Endothelial cell of umbilical vein (primary cell): ENCODE data around the gene DAAM1. TPM values are rescaled to one million over a fixed set of nuclear protein-coding genes. Genes with fewer than 3 reads are reported as not detected.

Experiments used
- BruUV-seq: library from RNA; stranded (reverse); fragments of 400-500 nt; replicated peaks from 2 replicates; lab custom pipeline; 2021; lab: Mats Ljungman, UMichigan
- CTCF ChIA-PET: fragments of 300-600, 350-600 bp; sonication (Branson Sonifier 250); formaldehyde crosslinking; loops from one replicate; lab custom pipeline; 2021; ENCODE audit warnings: antibody characterized with exemption, inconsistent platforms; lab: Charles Lee
- POLR2A ChIA-PET: fragments of 300-600, 350-600 bp; sonication (Branson Sonifier 250); formaldehyde crosslinking; loops from one replicate; lab custom pipeline; 2021; ENCODE audit warnings: antibody characterized with exemption, inconsistent platforms; lab: Charles Lee
- DNase-seq: peaks from one replicate; pipeline ENCODE4 v3.0.0-alpha.2; 2011; ENCODE audit warnings: low read depth, low spot score
- FAIRE-seq: peaks from 2 replicates; lab custom pipeline; 2011; peaks lifted over from hg19 to GRCh38; lab: Jason Lieb, UNC
- H2AFZ ChIP-seq: 2 replicates; pipeline ENCODE4 v1.6.0; 2012; ENCODE audit warnings: low read depth, low read length, control low read depth, inconsistent platforms
- H3K27ac ChIP-seq: 2 replicates; pipeline ENCODE4 v1.5.1; 2011; ENCODE audit warnings: low read depth, mild to moderate bottlenecking, control low read depth, low read length, moderate library complexity; ENCODE audit not compliant: insufficient read depth
- H3K27me3 ChIP-seq, 2 experiments: 2 replicates each; pipeline versions ENCODE4 v1.6.0 to v1.6.1; 2011; ENCODE audit warnings: low read length in 2 of 2, mixed read lengths in 1 of 2; ENCODE audit not compliant: control insufficient read depth in 2 of 2, insufficient read depth in 2 of 2
- H3K36me3 ChIP-seq, 2 experiments: 2 replicates in 1 of 2; 3 replicates in 1 of 2; pipeline ENCODE4 v1.5.1; 2011; ENCODE audit warnings: low read length in 2 of 2, mild to moderate bottlenecking in 1 of 2, moderate library complexity in 1 of 2; ENCODE audit not compliant: control insufficient read depth in 2 of 2, insufficient read depth in 2 of 2; ENCODE audit errors: extremely low read depth in 1 of 2
- H3K4me1 ChIP-seq: 3 replicates; pipeline ENCODE4 v1.5.1; 2011; ENCODE audit warnings: mild to moderate bottlenecking, low read length; ENCODE audit not compliant: control insufficient read depth, insufficient read depth; ENCODE audit errors: extremely low read depth
- H3K4me2 ChIP-seq: 2 replicates; pipeline ENCODE4 v1.6.1; 2011; ENCODE audit warnings: low read length, control low read depth, mixed read lengths; ENCODE audit not compliant: insufficient read depth
- H3K4me3 ChIP-seq, 3 experiments: fragments of 200-600 bp in 1 of 3; sonication (generic), shearing (Covaris generic) in 1 of 3; replicated peaks in 1 of 3; 2 replicates each; pipeline ENCODE4 v1.5.1; 2011 to 2016; ENCODE audit warnings: control low read depth in 3 of 3, low read length in 3 of 3, mild to moderate bottlenecking in 2 of 3, inconsistent platforms in 1 of 3, low read depth in 1 of 3, moderate library complexity in 1 of 3; ENCODE audit not compliant: insufficient read depth in 1 of 3
- H3K79me2 ChIP-seq: 2 replicates; pipeline ENCODE4 v1.6.0; 2012; ENCODE audit warnings: low read length, inconsistent platforms; ENCODE audit not compliant: control insufficient read depth, insufficient read depth
- H3K9ac ChIP-seq: replicated peaks from 2 replicates; pipeline ENCODE3; 2011; ENCODE audit warnings: low read length, control low read depth; ENCODE audit not compliant: insufficient read depth; ENCODE audit errors: extremely low read depth
- H3K9me1 ChIP-seq: replicated peaks from 3 replicates; pipeline ENCODE4 v1.6.0; 2011; ENCODE audit warnings: mild to moderate bottlenecking, low read length; ENCODE audit not compliant: control insufficient read depth, insufficient read depth; ENCODE audit errors: extremely low read depth
- H3K9me3 ChIP-seq: replicated peaks from 2 replicates; pipeline ENCODE4 v1.5.1; 2012; ENCODE audit warnings: low read length, inconsistent platforms; ENCODE audit not compliant: control insufficient read depth, insufficient read depth
- H4K20me1 ChIP-seq: replicated peaks from 2 replicates; pipeline ENCODE3; 2011; ENCODE audit warnings: mild to moderate bottlenecking, low read length; ENCODE audit not compliant: control insufficient read depth, insufficient read depth; ENCODE audit errors: extremely low read depth
- EZH2 ChIP-seq: IDR thresholded peaks from 2 replicates; pipeline ENCODE4 v1.6.1; 2012; ENCODE audit warnings: borderline replicate concordance, low read depth, mild to moderate bottlenecking, moderate library complexity, low read length, inconsistent platforms; ENCODE audit not compliant: severe bottlenecking
- FOS ChIP-seq: IDR thresholded peaks from 2 replicates; pipeline ENCODE4 v1.6.1; 2011; ENCODE audit warnings: mild to moderate bottlenecking, low read length, moderate library complexity, borderline replicate concordance; ENCODE audit not compliant: insufficient read depth
- GATA2 ChIP-seq: IDR thresholded peaks from 2 replicates; pipeline ENCODE4 v1.7.0; 2011; ENCODE audit warnings: low read depth, mild to moderate bottlenecking, moderate library complexity, mixed read lengths, low read length; ENCODE audit not compliant: insufficient read length, insufficient read depth
- JUN ChIP-seq: IDR thresholded peaks from 2 replicates; pipeline ENCODE4 v1.6.1; 2011; ENCODE audit warnings: borderline replicate concordance, low read depth; ENCODE audit not compliant: insufficient read length, insufficient read depth
- MYC ChIP-seq: IDR thresholded peaks from one replicate; pipeline ENCODE4 v1.6.1; 2011; ENCODE audit warnings: mild to moderate bottlenecking, low read depth, low read length
- POLR2A ChIP-seq: IDR thresholded peaks from 2 replicates; pipeline ENCODE4 v1.6.1; 2012; ENCODE audit warnings: low read depth, mild to moderate bottlenecking, control low read depth, low read length
- POLR2AphosphoS5 ChIP-seq: IDR thresholded peaks from 2 replicates; pipeline ENCODE4 v1.6.1; 2012; ENCODE audit warnings: low read depth, mild to moderate bottlenecking, control low read depth, low read length, moderate library complexity; ENCODE audit not compliant: insufficient read depth
- dilution Hi-C: fragments of 300-500 bp; cut with MboI; formaldehyde crosslinking; loops from one replicate; pipeline ENCODE4 v1.15.0; 2019; ENCODE audit warnings: low sequenced_read_pairs; ENCODE audit not compliant: extremely low pct_ligation_motif_present
- intact Hi-C: fragments of 100-400 bp; cut with micrococcal nuclease; formaldehyde crosslinking; loops from one replicate; pipeline ENCODE4 v1.10.0; 2022
- polyA plus RNA-seq, 4 experiments: library from polyadenylated mRNA; depleted of rRNA in 3 of 4; stranded (reverse) in 3 of 4; unstranded in 1 of 4; fragments of >200 nt; gene quantifications; 2 replicates each; pipeline versions ENCODE4 v1.2.1 to v1.2.3, GENCODE V29; 2011 to 2012; ENCODE audit warnings: missing spikeins in 1 of 4
- total RNA-seq: library from RNA; stranded (reverse); gene quantifications from 2 replicates; pipeline ENCODE4 v1.2.3, GENCODE V29; 2021
- TF ChIP-seq, protein P1 (sequence below): IDR thresholded peaks from 2 replicates; pipeline ENCODE4 v1.6.1; 2011; ENCODE audit not compliant: insufficient read depth, insufficient read length
- TF ChIP-seq, protein P2 (sequence below), 2 donors: IDR thresholded peaks; 1 replicate in 1 of 2; 2 replicates in 1 of 2; pipeline ENCODE4 v1.5.1; 2011; ENCODE audit warnings: low read length in 2 of 2, mild to moderate bottlenecking in 2 of 2, moderate library complexity in 2 of 2, control low read depth in 1 of 2, inconsistent platforms in 1 of 2, low read depth in 1 of 2; ENCODE audit not compliant: insufficient read depth in 1 of 2; ENCODE audit errors: extremely low read depth in 1 of 2

DAAM1 gene
- total and polyA plus RNA-seq, 2 donors (not counting 3 experiments of a cell fraction or from before 2014, with no cell fraction given), result 10.2 to 25.3 TPM

DNA sequence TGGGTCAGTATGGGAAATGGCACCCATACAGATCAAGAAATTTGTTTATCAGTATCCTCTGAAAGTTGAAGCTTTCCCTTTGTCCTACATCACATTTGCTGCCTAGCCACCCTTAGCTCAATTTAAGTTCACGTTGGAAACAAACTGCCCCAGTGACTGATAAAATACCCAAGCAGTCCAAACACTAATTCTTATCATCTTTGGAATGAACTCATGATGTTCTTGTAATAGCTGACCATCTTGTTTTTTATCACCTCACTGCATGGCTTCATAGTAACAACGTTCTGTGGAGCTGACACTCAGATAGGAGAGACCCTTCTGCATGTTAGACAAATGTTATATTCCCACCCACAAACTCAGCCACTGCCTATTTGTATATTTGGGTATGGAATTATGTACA lies 183.3 kb downstream of the DAAM1 start:
- Histone ChIP-seq H3K36me3 (peaks cover 0 to 1% of the 10 kb centered on the region in 2 experiments), H3K4me2 (no peak overlapping the region), H3K9me1 (no peaks in the 10 kb centered on the region), H3K4me3 (no peak overlapping the region), H3K27me3 (no peaks in the 10 kb centered on the region), H3K4me1 (no peaks in the 10 kb centered on the region), H3K9ac (no peak overlapping the region), H3K79me2 (no peaks in the 10 kb centered on the region), H3K27ac (no peak overlapping the region), H3K9me3 (no peaks in the 10 kb centered on the region), H4K20me1 (no peaks in the 10 kb centered on the region), H2AFZ (no peak overlapping the region)
- no TSS peak for BruUV-seq
- dilution Hi-C loops, result no loop called here
- ChIA-PET CTCF (no interaction called here), POLR2A (no interaction called here)
- intact Hi-C loops, result no loop called here
- FAIRE-seq (no peak), DNase-seq (no peak)
- TF ChIP-seq, protein P1, sequence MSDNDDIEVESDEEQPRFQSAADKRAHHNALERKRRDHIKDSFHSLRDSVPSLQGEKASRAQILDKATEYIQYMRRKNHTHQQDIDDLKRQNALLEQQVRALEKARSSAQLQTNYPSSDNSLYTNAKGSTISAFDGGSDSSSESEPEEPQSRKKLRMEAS, result no peak
- TF ChIP-seq JUN, result no peak
- TF ChIP-seq EZH2, result no peak
- TF ChIP-seq, protein P2, sequence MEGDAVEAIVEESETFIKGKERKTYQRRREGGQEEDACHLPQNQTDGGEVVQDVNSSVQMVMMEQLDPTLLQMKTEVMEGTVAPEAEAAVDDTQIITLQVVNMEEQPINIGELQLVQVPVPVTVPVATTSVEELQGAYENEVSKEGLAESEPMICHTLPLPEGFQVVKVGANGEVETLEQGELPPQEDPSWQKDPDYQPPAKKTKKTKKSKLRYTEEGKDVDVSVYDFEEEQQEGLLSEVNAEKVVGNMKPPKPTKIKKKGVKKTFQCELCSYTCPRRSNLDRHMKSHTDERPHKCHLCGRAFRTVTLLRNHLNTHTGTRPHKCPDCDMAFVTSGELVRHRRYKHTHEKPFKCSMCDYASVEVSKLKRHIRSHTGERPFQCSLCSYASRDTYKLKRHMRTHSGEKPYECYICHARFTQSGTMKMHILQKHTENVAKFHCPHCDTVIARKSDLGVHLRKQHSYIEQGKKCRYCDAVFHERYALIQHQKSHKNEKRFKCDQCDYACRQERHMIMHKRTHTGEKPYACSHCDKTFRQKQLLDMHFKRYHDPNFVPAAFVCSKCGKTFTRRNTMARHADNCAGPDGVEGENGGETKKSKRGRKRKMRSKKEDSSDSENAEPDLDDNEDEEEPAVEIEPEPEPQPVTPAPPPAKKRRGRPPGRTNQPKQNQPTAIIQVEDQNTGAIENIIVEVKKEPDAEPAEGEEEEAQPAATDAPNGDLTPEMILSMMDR (IDR thresholded peaks at IDR 0.05; ENCODE audit: extremely low read depth in 1 of 2, insufficient read depth in 1 of 2, low read depth in 1 of 2, low read length in 2 of 2), result no peak
- TF ChIP-seq POLR2A, result no peak
- TF ChIP-seq POLR2AphosphoS5, result no peak
- TF ChIP-seq MYC, result no peak
- no peak for TF ChIP-seq GATA2
- no peak for TF ChIP-seq FOS
